Fibroblast of pulmonary artery (primary cell): ENCODE measurements around the gene UBE2QL1.

Source experiments
- DNase-seq: peaks from one replicate; pipeline ENCODE4 v3.0.0-alpha.2; 2010; ENCODE audit warnings: low read depth
- H3K4me3 ChIP-seq: replicated peaks from 2 replicates; pipeline ENCODE4 v1.5.1; 2011; ENCODE audit warnings: low read depth, mild to moderate bottlenecking, control low read depth, low read length, moderate library complexity
- CTCF ChIP-seq: IDR thresholded peaks from 2 replicates; pipeline ENCODE4 v1.5.1; 2011; ENCODE audit warnings: mild to moderate bottlenecking, control low read depth, low read length, inconsistent platforms; ENCODE audit errors: missing control alignments

The UBE2QL1 gene

GRCh38 chr5:6417657-6418056 lies 31.0 kb upstream of the UBE2QL1 start:
- DNase-seq = no peak
- H3K4me3 ChIP-seq = no peak overlapping the region
- no peak for TF ChIP-seq CTCF

GRCh38 chr5:6418679-6419276 lies 29.9 kb upstream of the UBE2QL1 start:
- no peak overlapping the region for H3K4me3 ChIP-seq
- TF ChIP-seq CTCF = no peak
- no peak for DNase-seq

- TF ChIP-seq CTCF = no peak
Observed at GRCh38 chr5:6419340-6419852, 29.3 kb upstream of the UBE2QL1 start.

GRCh38 chr5:6423327-6424109 lies 25.1 kb upstream of the UBE2QL1 start:
- no peak for TF ChIP-seq CTCF
- no peak for DNase-seq
- H3K4me3 ChIP-seq = no peak overlapping the region

More at GRCh38 chr5:6419340-6419852, 29.3 kb upstream of the UBE2QL1 start:
- DNase-seq = no peak
- no peak overlapping the region for H3K4me3 ChIP-seq

GRCh38 chr5:6424110-6424659 lies 24.5 kb upstream of the UBE2QL1 start:
- no peak overlapping the region for H3K4me3 ChIP-seq
- DNase-seq = no peak
- no peak for TF ChIP-seq CTCF

- no peak overlapping the region for H3K4me3 ChIP-seq
- DNase-seq = no peak
- TF ChIP-seq CTCF = no peak
Observed at GRCh38 chr5:6424700-6425099, 24.0 kb upstream of the UBE2QL1 start.
